ENCODE measurements around the gene LRP4.

The LRP4 gene

GRCh38 chr11:46892109-46892508 is 26.2 kb downstream of the LRP4 start:
- Mint-ChIP-seq H3K4me1 (peaks cover 10% of the 10 kb centered on the region), H3K9me3 (no peaks in the 10 kb centered on the region), H3K36me3 (no peaks in the 10 kb centered on the region), H3K27me3 (peaks cover 8% of the 10 kb centered on the region), H3K27ac (no peak overlapping the region), H3K4me3 (no peak overlapping the region)
- no peak for ATAC-seq

- no peak for ATAC-seq
- peaks cover 17% of the 10 kb centered on the region for H3K27me3 Mint-ChIP-seq
- no peaks in the 10 kb centered on the region for H3K9me3 Mint-ChIP-seq
- H3K36me3 Mint-ChIP-seq, result no peaks in the 10 kb centered on the region
- no peak overlapping the region for H3K4me3 Mint-ChIP-seq
- H3K27ac Mint-ChIP-seq, result no peak overlapping the region
- peaks cover 10% of the 10 kb centered on the region for H3K4me1 Mint-ChIP-seq
These were observed 27.7 kb downstream of the LRP4 start for GRCh38 chr11:46890665-46891064.

GRCh38 chr11:46889689-46890475 is 28.5 kb downstream of the LRP4 start:
- Mint-ChIP-seq H3K9me3 (no peaks in the 10 kb centered on the region), H3K4me1 (peaks cover 10% of the 10 kb centered on the region), H3K27ac (no peak overlapping the region), H3K27me3 (peaks cover 17% of the 10 kb centered on the region), H3K36me3 (no peaks in the 10 kb centered on the region), H3K4me3 (no peak overlapping the region)
- peak; percentile 78 for ATAC-seq

GRCh38 chr11:46889251-46889650 is 29.1 kb downstream of the LRP4 start:
- Mint-ChIP-seq H3K4me1 (peaks cover 10% of the 10 kb centered on the region), H3K27me3 (peaks cover 17% of the 10 kb centered on the region), H3K9me3 (no peaks in the 10 kb centered on the region), H3K36me3 (no peaks in the 10 kb centered on the region), H3K4me3 (no peak overlapping the region), H3K27ac (no peak overlapping the region)
- no peak for ATAC-seq

GRCh38 chr11:46888636-46889035 is 29.7 kb downstream of the LRP4 start:
- no peak for ATAC-seq
- no peak overlapping the region for H3K27ac Mint-ChIP-seq
- no peak overlapping the region for H3K4me3 Mint-ChIP-seq
- H3K9me3 Mint-ChIP-seq, result no peaks in the 10 kb centered on the region
- H3K27me3 Mint-ChIP-seq, result peaks cover 21% of the 10 kb centered on the region
- H3K36me3 Mint-ChIP-seq, result no peaks in the 10 kb centered on the region
- H3K4me1 Mint-ChIP-seq, result peaks cover 10% of the 10 kb centered on the region

- Mint-ChIP-seq H3K27me3 (peaks cover 26% of the 10 kb centered on the region), H3K36me3 (no peaks in the 10 kb centered on the region), H3K27ac (no peak overlapping the region), H3K4me1 (peaks cover 10% of the 10 kb centered on the region), H3K4me3 (no peak overlapping the region), H3K9me3 (no peaks in the 10 kb centered on the region)
- ATAC-seq, result no peak
These were observed 32.1 kb downstream of the LRP4 start for GRCh38 chr11:46886211-46886610.

- Mint-ChIP-seq H3K27ac (no peak overlapping the region), H3K27me3 (peaks cover 9% of the 10 kb centered on the region), H3K9me3 (no peaks in the 10 kb centered on the region), H3K4me3 (no peak overlapping the region), H3K36me3 (no peaks in the 10 kb centered on the region), H3K4me1 (no peaks in the 10 kb centered on the region)
- no peak for ATAC-seq
These were observed 39.2 kb downstream of the LRP4 start for GRCh38 chr11:46879056-46879585.

GRCh38 chr11:46877580-46877979 is 40.8 kb downstream of the LRP4 start:
- no peak for ATAC-seq
- no peak overlapping the region for H3K27ac Mint-ChIP-seq
- no peaks in the 10 kb centered on the region for H3K4me1 Mint-ChIP-seq
- no peaks in the 10 kb centered on the region for H3K36me3 Mint-ChIP-seq
- no peak overlapping the region for H3K4me3 Mint-ChIP-seq
- H3K9me3 Mint-ChIP-seq, result no peaks in the 10 kb centered on the region
- no peaks in the 10 kb centered on the region for H3K27me3 Mint-ChIP-seq

- Mint-ChIP-seq H3K4me1 (no peaks in the 10 kb centered on the region), H3K27me3 (no peaks in the 10 kb centered on the region), H3K9me3 (no peaks in the 10 kb centered on the region), H3K27ac (no peak overlapping the region), H3K4me3 (no peak overlapping the region), H3K36me3 (no peaks in the 10 kb centered on the region)
- ATAC-seq, result no peak
These were observed 41.9 kb downstream of the LRP4 start for GRCh38 chr11:46876471-46876870.

- Mint-ChIP-seq H3K27ac (no peak overlapping the region), H3K4me1 (no peaks in the 10 kb centered on the region), H3K4me3 (no peak overlapping the region), H3K36me3 (no peaks in the 10 kb centered on the region), H3K27me3 (no peaks in the 10 kb centered on the region), H3K9me3 (no peaks in the 10 kb centered on the region)
- ATAC-seq, result peak; percentile 4
These were observed 43.8 kb downstream of the LRP4 start for GRCh38 chr11:46874586-46874985.

- no peaks in the 10 kb centered on the region for H3K9me3 Mint-ChIP-seq
- no peak overlapping the region for H3K27ac Mint-ChIP-seq
- no peak overlapping the region for H3K4me3 Mint-ChIP-seq
- ATAC-seq, result no peak
- no peaks in the 10 kb centered on the region for H3K36me3 Mint-ChIP-seq
- H3K27me3 Mint-ChIP-seq, result no peaks in the 10 kb centered on the region
- no peaks in the 10 kb centered on the region for H3K4me1 Mint-ChIP-seq
These were observed 49.4 kb downstream of the LRP4 start for GRCh38 chr11:46868912-46869311.

- H3K4me1 Mint-ChIP-seq, result no peaks in the 10 kb centered on the region
- H3K9me3 Mint-ChIP-seq, result peaks cover 5% of the 10 kb centered on the region
- no peak overlapping the region for H3K27ac Mint-ChIP-seq
- peaks cover 11% of the 10 kb centered on the region for H3K27me3 Mint-ChIP-seq
- no peak overlapping the region for H3K4me3 Mint-ChIP-seq
- ATAC-seq, result no peak
- no peaks in the 10 kb centered on the region for H3K36me3 Mint-ChIP-seq
These were observed 53.0 kb downstream of the LRP4 start for GRCh38 chr11:46865340-46865739.

GRCh38 chr11:46860218-46860617 is 58.1 kb downstream of the LRP4 start:
- no peak for ATAC-seq
- H3K27ac Mint-ChIP-seq, result no peak overlapping the region
- H3K4me1 Mint-ChIP-seq, result no peaks in the 10 kb centered on the region
- H3K27me3 Mint-ChIP-seq, result peaks cover 11% of the 10 kb centered on the region
- H3K9me3 Mint-ChIP-seq, result peaks cover 5% of the 10 kb centered on the region
- H3K36me3 Mint-ChIP-seq, result no peaks in the 10 kb centered on the region
- H3K4me3 Mint-ChIP-seq, result no peak overlapping the region

- Mint-ChIP-seq H3K4me1 (no peaks in the 10 kb centered on the region), H3K36me3 (no peaks in the 10 kb centered on the region), H3K27me3 (peaks cover 11% of the 10 kb centered on the region), H3K9me3 (peaks cover 5% of the 10 kb centered on the region), H3K4me3 (no peak overlapping the region), H3K27ac (no peak overlapping the region)
- no peak for ATAC-seq
These were observed 59.3 kb downstream of the LRP4 start for GRCh38 chr11:46858920-46859546.

- ATAC-seq, result no peak
- no peak overlapping the region for H3K4me3 Mint-ChIP-seq
- H3K27ac Mint-ChIP-seq, result no peak overlapping the region
- H3K36me3 Mint-ChIP-seq, result no peaks in the 10 kb centered on the region
- H3K27me3 Mint-ChIP-seq, result peaks cover 6% of the 10 kb centered on the region
- H3K9me3 Mint-ChIP-seq, result peaks cover 2% of the 10 kb centered on the region
- H3K4me1 Mint-ChIP-seq, result no peaks in the 10 kb centered on the region
These were observed 60.7 kb downstream of the LRP4 start for GRCh38 chr11:46857666-46858065.

Data from stimulated activated memory B cell treated with anti-CD40 and anti-IgM and Interleukin-4, amounts not matched to agents 10 μg/mL and 1 μg/mL and 100 μg/mL, for 72 hours (primary cell).